A549 treated with AZD2906 at 1 μM for 4 hours (cell line): Measurements from ENCODE around the gene CTDP1. TPM values are rescaled to one million over a fixed set of nuclear protein-coding genes. Genes with fewer than 3 reads are reported as not detected.

Source experiments
- total RNA-seq: library from RNA; stranded (reverse); fragments of 200-300 nt; extraction: Qiagen RNA extraction; gene quantifications from 5 replicates; pipeline ENCODE4 v1.2.3, GENCODE V29; 2022

Gene CTDP1
- 14.2 to 17.1 TPM (median 15.9 TPM) in 5 replicates for total RNA-seq

DNA sequence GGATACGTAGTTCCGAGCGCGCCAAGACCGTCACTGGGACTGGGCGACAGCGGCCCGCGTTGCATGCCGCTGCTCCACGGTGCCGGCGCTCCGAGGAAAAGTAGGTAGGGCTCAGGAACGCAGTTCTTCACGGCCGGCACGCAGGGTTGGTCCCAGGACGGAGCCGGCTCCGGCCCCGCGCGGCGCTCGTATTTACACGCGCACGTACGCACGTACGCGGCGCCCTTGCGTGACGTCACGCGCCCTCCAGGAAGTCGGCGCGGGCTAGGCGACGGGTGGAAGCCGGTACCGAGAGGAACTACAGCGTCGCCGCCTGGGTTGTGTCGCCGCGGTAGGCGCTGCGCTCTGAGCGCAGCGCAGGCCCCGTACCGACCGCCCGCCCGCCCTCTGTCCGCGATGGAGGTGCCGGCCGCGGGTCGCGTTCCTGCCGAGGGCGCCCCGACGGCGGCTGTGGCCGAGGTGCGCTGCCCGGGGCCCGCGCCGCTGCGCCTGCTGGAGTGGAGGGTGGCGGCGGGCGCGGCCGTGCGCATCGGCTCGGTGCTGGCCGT, at the start of gene CTDP1:
Gene CTDP1, plus strand, starts transcription at position 252 of the 548 bp plus-strand sequence. Its CDS starts 145 bp downstream, at position 397.

DNA sequence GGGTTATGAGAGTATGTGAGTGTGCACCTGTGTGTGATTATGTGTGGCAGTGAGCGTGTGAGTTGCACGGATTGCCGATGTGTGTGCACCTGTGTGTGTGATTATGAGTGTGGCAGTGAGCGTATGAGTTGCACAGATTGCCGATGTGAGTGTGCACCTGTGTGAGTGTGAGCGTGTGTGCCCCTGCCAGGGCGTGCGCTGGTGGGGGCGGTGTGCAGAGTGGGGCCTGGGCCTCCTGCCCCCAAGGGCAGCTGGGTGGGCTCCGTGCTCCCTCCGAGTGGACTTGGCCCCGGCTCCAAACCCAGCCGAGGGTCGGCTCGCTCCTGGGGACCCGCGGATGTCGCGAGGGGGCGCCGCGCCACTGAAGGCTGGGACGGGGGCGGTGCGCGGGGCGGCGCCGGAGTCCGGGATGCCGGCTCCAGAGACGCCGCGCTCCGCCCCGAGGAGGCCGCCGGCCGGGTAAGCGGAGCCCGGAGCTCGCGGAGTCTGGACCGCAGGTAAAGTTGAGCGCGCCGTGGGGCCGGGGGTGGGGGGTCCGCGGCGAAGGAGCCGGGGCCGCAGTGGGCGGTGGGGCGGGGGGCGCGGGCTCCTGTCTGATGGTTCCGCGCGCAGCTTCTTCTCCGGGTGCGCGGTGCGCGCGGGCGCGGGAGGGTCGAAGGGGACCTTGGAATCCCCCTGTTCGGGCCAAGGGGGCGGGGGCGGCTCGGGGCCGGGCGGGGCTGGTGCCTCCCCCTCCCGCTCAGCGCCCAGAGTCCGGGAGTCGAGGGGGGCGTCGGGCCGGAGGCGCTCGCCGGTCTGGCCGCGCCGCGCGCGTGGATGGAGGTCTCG, 118.1 kb downstream of the CTDP1 start, which contains the start of gene KCNG2:
Gene KCNG2, plus strand, starts transcription at position 421 of the 828 bp plus-strand sequence. CDS start 65,730 bp downstream, outside the sequence.

Other genes starting within 250 kb of the CTDP1 start
- 0.06 TPM in 2 of 5 replicates, not detected in the others for gene KCNG2, start 118.1 kb downstream of the CTDP1 start, total RNA-seq